ENCODE data around the gene TBC1D17. TPM values are rescaled to one million over a fixed set of nuclear protein-coding genes. Genes with fewer than 3 reads are reported as not detected.

TBC1D17 gene
- total and polyA plus RNA-seq, 9 donors: 23.1 to 77.5 (median 49.8) TPM

DNA sequence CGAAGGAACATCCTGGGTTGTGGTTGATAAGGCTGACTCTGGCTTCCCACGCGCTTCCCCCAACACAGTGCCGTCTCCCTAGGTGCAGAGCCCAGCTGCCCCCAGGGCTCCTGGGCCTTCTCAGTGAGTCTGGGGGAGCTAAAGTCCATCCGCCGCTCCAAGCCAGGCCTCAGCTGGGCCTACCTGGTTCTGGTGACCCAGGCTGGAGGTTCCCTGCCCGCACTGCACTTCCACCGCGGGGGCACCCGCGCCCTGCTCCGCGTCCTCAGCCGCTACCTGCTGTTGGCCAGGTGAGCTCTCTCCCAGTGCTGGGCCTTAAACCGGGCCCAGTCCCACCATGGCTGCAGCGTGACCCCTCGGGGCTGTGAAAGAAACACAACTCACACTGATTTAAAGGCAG is 3.7 kb downstream of the TBC1D17 start:
- Histone ChIP-seq H3K27ac (no peak overlapping the region), H3K27me3 (no peaks in the 10 kb centered on the region), H3K4me3 (no peak overlapping the region), H3K4me1 (ENCODE audit: insufficient read depth) (no peaks in the 10 kb centered on the region), H3K36me3 (no peaks in the 10 kb centered on the region), H3K9me3 (no peaks in the 10 kb centered on the region)
- intact Hi-C loops (cut with DNase I): loop anchor here in 1 of 4 donors (5.0 kb wide), 1 partner anchor 134 kb away; no protein-coding TSS in a partner anchor
- TF ChIP-seq POLR2A (IDR thresholded peaks at IDR 0.05) (no peak), EP300 (IDR thresholded peaks at IDR 0.05) (no peak)
- TF ChIP-seq, protein P1, sequence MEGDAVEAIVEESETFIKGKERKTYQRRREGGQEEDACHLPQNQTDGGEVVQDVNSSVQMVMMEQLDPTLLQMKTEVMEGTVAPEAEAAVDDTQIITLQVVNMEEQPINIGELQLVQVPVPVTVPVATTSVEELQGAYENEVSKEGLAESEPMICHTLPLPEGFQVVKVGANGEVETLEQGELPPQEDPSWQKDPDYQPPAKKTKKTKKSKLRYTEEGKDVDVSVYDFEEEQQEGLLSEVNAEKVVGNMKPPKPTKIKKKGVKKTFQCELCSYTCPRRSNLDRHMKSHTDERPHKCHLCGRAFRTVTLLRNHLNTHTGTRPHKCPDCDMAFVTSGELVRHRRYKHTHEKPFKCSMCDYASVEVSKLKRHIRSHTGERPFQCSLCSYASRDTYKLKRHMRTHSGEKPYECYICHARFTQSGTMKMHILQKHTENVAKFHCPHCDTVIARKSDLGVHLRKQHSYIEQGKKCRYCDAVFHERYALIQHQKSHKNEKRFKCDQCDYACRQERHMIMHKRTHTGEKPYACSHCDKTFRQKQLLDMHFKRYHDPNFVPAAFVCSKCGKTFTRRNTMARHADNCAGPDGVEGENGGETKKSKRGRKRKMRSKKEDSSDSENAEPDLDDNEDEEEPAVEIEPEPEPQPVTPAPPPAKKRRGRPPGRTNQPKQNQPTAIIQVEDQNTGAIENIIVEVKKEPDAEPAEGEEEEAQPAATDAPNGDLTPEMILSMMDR (IDR thresholded peaks at IDR 0.05): no peak
- peak in 2 of 5 donors; percentile 35 to 37 for DNase-seq
- 90 to 95% (median 94%) methylated on average over 17 of the region's 17 CpGs for WGBS, 3 donors

DNA sequence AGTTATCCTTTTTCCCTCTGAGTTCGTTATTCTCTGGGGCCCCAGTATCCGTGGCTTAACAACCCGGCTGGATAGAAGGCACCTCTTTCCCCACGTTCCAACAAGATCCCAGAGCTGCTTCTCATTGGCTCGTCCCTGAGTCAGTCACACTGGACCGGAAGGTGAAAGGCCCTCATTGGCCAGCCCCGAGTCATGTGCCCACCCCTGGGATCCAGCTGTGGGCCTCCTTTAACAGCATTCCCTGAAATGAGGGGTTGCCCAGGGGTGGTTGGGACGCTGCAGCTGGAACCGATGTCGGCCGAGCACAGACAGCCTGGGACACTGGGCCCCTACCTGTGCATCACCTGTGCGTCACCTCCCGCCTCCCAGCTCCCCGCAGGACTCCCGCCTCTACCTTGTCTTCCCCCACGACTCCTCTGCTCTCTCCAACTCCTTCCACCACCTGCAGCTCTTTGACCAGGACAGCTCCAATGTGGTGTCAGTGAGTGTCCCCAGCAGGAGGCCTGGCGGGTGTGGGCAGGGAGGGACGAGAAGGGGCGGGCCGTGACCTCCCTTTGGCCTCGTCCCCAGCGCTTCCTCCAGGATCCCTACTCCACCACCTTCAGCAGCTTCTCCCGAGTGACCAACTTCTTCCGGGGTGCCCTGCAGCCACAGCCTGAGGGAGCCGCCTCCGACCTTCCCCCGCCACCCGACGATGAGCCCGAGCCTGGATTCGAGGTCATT is 4.3 kb downstream of the TBC1D17 start:
- H3K36me3 ChIP-seq: no peaks in the 10 kb centered on the region
- peak in 3 of 5 donors; percentile 28 to 42 (median 33) for DNase-seq

DNA sequence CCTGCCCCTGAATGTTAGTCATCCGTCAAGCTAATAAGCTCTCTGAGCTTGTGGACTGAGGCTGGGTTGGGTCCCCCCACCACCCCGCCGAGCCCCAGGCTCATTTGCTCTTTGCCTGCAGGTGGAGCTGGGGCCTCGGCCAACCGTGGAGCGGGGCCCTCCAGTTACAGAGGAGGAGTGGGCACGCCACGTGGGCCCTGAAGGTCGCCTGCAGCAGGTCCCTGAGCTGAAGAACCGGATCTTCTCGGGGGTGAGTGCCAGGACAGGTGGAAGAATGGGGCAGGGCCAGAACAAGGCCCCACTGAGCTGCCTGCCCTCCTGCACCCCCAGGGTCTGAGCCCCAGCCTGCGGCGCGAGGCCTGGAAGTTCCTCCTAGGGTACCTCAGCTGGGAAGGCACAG is 5.1 kb downstream of the TBC1D17 start:
- TF ChIP-seq EP300 (IDR thresholded peaks at IDR 0.05): no peak
- TF ChIP-seq, protein P1 (IDR thresholded peaks at IDR 0.05): no peak
- WGBS, 3 donors: 93 to 96% (median 94%) methylated on average over 12 to 14 of the region's 14 CpGs
- no peaks in the 10 kb centered on the region for H3K4me1 ChIP-seq (ENCODE audit: insufficient read depth)
- no peaks in the 10 kb centered on the region for H3K27me3 ChIP-seq
- no peak overlapping the region for H3K4me3 ChIP-seq
- no peak for DNase-seq
- no peak overlapping the region for H3K27ac ChIP-seq
- H3K36me3 ChIP-seq: no peaks in the 10 kb centered on the region
- H3K9me3 ChIP-seq: no peaks in the 10 kb centered on the region
- intact Hi-C loops (cut with DNase I): loop anchor here in 1 of 4 donors (5.0 kb wide), 1 partner anchor 135 kb away; no protein-coding TSS in a partner anchor

More for the DNA sequence above, 4.3 kb downstream of the TBC1D17 start:
- Histone ChIP-seq H3K4me3 (no peak overlapping the region), H3K27me3 (no peaks in the 10 kb centered on the region), H3K4me1 (ENCODE audit: insufficient read depth) (no peaks in the 10 kb centered on the region), H3K27ac (no peak overlapping the region), H3K9me3 (no peaks in the 10 kb centered on the region)
- TF ChIP-seq, protein P1 (IDR thresholded peaks at IDR 0.05): no peak
- TF ChIP-seq EP300 (IDR thresholded peaks at IDR 0.05) (no peak), POLR2A (IDR thresholded peaks at IDR 0.05) (no peak)
- intact Hi-C loops (cut with DNase I): loop anchor here in 1 of 4 donors (5.0 kb wide), 1 partner anchor 135 kb away; no protein-coding TSS in a partner anchor
- 86 to 90% (median 89%) methylated on average over 31 of the region's 31 CpGs for WGBS, 3 donors

DNA sequence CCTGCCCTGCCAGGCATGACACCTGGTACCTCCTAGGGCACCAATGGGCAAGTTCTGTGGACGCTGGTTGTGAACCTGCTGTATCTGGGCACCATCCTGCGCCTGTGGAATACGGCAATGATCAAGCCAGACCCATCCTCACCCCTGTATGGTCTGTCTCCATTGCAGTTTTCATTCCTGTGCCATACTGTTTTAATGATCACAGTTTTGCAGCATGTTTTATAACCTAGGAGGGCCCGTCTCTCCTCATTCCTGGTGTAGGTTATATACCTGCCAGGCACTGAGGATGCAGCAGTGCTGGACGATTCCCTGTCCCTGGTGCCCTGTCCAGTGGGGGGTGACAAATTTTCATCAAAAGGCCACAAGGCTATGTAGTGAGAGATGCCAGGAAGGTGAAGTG is 5.6 kb downstream of the TBC1D17 start:
- Histone ChIP-seq H3K9me3 (no peaks in the 10 kb centered on the region), H3K27ac (no peak overlapping the region), H3K4me1 (ENCODE audit: insufficient read depth) (no peaks in the 10 kb centered on the region), H3K36me3 (no peaks in the 10 kb centered on the region), H3K27me3 (no peaks in the 10 kb centered on the region), H3K4me3 (no peak overlapping the region)
- WGBS, 3 donors: 94 to 98% (median 96%) methylated on average over 5 of the region's 5 CpGs
- TF ChIP-seq POLR2A (IDR thresholded peaks at IDR 0.05) (no peak), EP300 (IDR thresholded peaks at IDR 0.05) (no peak)
- TF ChIP-seq, protein P1 (IDR thresholded peaks at IDR 0.05): no peak
- intact Hi-C loops (cut with DNase I): loop anchor here in 1 of 4 donors (5.0 kb wide), 1 partner anchor 136 kb away; no protein-coding TSS in a partner anchor
- DNase-seq: no peak
